Glomerular endothelial cell (primary cell): ENCODE measurements around the gene RSPH9. TPM values are rescaled to one million over a fixed set of nuclear protein-coding genes. Genes with fewer than 3 reads are reported as not detected.

Experiments
- DNase-seq: peaks from one replicate; pipeline ENCODE4 v3.0.0-alpha.2; 2011; ENCODE audit warnings: low read depth, low spot score; ENCODE audit errors: extremely low read depth
- total RNA-seq: library from RNA; depleted of rRNA; stranded (reverse); fragments of >200 nt; gene quantifications from 2 replicates; pipeline ENCODE4 v1.2.3, GENCODE V29; 2015

Gene RSPH9
- total RNA-seq, result 0.41 TPM in 1 of 2 replicates, not detected in the other

GRCh38 chr6:43644940-43645612, at the start of gene RSPH9:
RSPH9 (plus strand) TSS chr6:43645036; CDS start chr6:43645099, 63 bp downstream.
- DNase-seq, result no peak

- DNase-seq, result no peak
Observed at GRCh38 chr6:43600595-43600994, 44.2 kb upstream of the RSPH9 start.

- peak; percentile 55 for DNase-seq
Observed at GRCh38 chr6:43604174-43604573, 40.7 kb upstream of the RSPH9 start.

GRCh38 chr6:43606019-43606418, 38.8 kb upstream of the RSPH9 start:
- DNase-seq, result no peak

GRCh38 chr6:43608310-43608763, 36.5 kb upstream of the RSPH9 start:
- DNase-seq, result peak; percentile 68

- DNase-seq, result no peak
Observed at GRCh38 chr6:43608807-43609206, 36.0 kb upstream of the RSPH9 start.

- no peak for DNase-seq
Observed at GRCh38 chr6:43609402-43609801, 35.4 kb upstream of the RSPH9 start.

GRCh38 chr6:43610431-43610830, 34.4 kb upstream of the RSPH9 start:
- no peak for DNase-seq

GRCh38 chr6:43613721-43614395, 31.0 kb upstream of the RSPH9 start:
- DNase-seq, result no peak

GRCh38 chr6:43614396-43614730, 30.5 kb upstream of the RSPH9 start:
- DNase-seq, result no peak

- no peak for DNase-seq
Observed at GRCh38 chr6:43616725-43617472, 27.9 kb upstream of the RSPH9 start.

GRCh38 chr6:43621078-43621835, 23.6 kb upstream of the RSPH9 start:
- no peak for DNase-seq

GRCh38 chr6:43621836-43622180, 23.0 kb upstream of the RSPH9 start:
- DNase-seq, result no peak

GRCh38 chr6:43622541-43622940, 22.3 kb upstream of the RSPH9 start:
- DNase-seq, result no peak

GRCh38 chr6:43623880-43624785, 20.7 kb upstream of the RSPH9 start:
- DNase-seq, result no peak

GRCh38 chr6:43624786-43625288, 20.0 kb upstream of the RSPH9 start:
- no peak for DNase-seq

- no peak for DNase-seq
Observed at GRCh38 chr6:43625393-43625992, 19.3 kb upstream of the RSPH9 start.

- peak; percentile 91 for DNase-seq
Observed at GRCh38 chr6:43627008-43627825, 17.6 kb upstream of the RSPH9 start.
